Left ventricle myocardium superior (tissue), 1 donor: ENCODE measurements around the gene SMTNL2. TPM values are rescaled to one million over a fixed set of nuclear protein-coding genes. Genes with fewer than 3 reads are reported as not detected.
"Not testable (repeated sequence)": the region's sequence is repeated elsewhere in the genome, so short reads cannot be mapped to it uniquely, and the experiment has no call there.

ENCODE experiments used
- ATAC-seq: fragments of 200-7000 bp; cut with Tn5 transposase; one replicate; pipeline ENCODE4 v1.9.1; 2020; ENCODE audit warnings: mild to moderate bottlenecking, moderate library complexity
- DNase-seq: peaks from one replicate; pipeline ENCODE4 v3.0.0-alpha.2; 2020
- intact Hi-C: fragments of 100-400 bp; cut with micrococcal nuclease; formaldehyde crosslinking; loops from one replicate; pipeline ENCODE4 v1.11.0; 2022
- total RNA-seq: library from RNA; stranded (reverse); fragmentation: NEBNext Ultra II Directional; extraction: Animal tissue kit (Norgen Biotek cat#: 25700); gene quantifications from one replicate; pipeline ENCODE4 v1.2.1, GENCODE V29; 2021
- donor health status: DM: no; HTN: yes; CAD: no; lungs with severe emphysema.

Gene SMTNL2
- total RNA-seq, 1 donor from 2014 or later = 47.4 TPM

DNA sequence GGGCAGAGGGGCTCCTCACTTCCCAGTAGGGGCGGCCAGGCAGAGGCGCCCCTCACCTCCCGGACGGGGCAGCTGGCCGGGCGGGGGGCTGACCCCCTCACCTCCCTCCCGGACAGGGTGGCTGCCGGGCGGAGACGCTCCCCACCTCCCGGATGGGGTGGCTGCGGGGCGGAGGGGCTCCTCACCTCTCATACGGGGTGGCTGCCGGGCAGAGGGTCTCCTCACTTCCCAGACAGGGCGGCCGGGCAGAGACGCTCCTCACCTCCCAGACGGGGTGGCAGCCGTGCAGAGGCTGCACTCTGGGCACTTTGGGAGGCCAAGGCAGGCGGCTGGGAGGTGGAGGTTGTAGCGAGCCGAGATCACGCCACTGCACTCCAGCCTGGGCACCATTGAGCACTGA, 6.0 kb upstream of the SMTNL2 start:
- intact Hi-C loops, DNase-seq, ATAC-seq: not testable (repeated sequence)

DNA sequence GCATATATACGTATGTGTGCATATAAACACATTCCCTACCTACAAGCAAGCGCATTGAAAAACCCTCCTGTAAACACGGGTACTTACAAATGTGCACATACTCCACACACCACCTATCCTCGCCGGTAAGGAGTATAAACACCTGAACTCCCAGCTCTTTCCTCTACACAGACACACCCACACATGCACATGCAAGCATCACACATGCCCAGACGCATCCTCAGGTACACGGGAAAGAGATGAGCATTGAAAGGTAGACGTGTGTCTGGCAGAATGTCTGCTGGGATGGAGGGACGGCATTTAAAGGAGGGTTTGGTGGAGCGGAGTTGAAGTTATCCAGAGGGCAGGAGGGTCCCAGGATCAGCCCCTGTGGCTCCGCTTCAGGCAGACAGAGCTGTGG, 4.7 kb upstream of the SMTNL2 start:
- ATAC-seq (no peak), DNase-seq (no peak)
- intact Hi-C loops = no loop called here

DNA sequence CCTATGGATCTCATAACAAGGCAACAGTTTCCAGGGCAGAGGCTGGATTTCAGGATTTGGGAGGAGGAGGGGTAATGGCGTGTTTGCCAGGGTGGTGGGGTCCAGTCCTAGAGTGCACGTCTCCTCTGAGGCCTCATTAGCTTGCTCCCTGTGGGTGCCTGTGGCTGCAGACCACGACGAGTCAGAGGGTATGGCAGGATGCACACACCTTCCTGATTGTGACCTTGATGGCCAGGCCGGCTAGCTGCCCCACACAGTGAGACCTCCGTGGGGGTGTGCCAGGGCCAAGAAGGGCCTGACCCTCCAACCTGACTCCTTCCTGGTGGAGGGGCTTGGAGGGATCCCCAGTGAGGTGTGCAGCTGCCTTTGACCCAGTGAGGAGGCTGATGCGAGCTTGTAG, 4.0 kb upstream of the SMTNL2 start:
- DNase-seq = no peak
- no peak for ATAC-seq
- intact Hi-C loops = no loop called here

DNA sequence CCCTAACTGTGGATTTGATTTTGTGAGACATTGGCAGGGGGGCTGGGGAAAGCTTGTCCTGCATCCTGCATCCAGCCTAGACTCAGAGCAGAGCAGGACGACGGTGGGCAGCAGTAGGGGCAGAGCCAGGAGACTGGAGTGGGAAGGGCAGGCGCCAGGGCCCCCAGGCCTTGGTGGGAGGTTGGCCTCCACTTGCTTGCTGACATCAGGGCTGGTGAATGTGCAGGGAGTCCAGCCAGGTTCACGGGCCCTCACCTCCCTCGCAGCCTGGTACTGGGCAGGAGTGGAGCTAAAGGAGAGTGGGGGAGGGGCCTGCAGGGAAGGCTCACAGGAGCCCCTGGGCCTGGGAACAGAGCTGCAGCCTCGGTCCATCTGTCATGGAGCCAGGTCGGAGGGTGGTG, 2.2 kb upstream of the SMTNL2 start:
- ATAC-seq (no peak), DNase-seq (no peak)
- intact Hi-C loops = no loop called here

DNA sequence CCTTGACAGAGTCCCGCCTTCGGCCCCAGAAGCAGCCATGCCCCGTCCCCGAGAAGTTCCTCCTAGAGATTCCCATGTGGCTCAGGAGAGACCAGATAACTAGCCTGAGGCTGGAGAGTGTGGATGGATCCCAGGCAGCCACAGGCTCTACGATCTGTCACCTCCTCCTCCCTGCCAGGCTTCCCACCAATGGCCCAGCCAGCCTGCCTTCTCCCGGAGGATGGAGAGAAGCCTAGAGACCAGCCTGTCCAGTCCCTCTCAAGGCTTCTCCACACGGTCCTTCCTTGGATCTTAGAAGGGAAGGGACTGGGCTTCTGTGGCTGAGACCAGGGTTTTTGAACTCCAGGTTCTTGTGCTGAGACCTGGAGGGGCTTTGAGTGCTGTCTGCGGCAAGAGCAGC, 1.6 kb upstream of the SMTNL2 start:
- ATAC-seq (no peak), DNase-seq (no peak)
- intact Hi-C loops = no loop called here

DNA sequence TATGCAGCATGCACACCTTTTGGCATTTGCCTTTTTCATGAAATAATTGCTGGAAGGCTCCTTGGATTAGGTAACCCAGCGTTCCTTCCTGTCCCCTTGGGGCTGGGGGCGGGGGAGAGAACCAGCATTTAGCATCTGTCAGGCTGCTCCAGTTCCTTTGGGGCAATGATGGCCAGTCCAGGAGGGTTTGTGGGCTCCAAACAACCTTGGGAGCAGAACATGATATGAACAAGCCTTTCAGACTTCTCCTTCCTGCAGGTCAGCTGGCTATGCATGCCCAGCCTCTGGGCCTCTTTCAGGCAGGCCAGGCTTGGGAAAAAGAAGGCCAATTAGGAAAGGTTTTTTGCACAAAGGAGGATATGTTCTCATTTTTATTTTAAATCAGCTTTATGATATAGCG, 1.1 kb upstream of the SMTNL2 start:
- no peak for ATAC-seq
- no peak for DNase-seq
- intact Hi-C loops = no loop called here

DNA sequence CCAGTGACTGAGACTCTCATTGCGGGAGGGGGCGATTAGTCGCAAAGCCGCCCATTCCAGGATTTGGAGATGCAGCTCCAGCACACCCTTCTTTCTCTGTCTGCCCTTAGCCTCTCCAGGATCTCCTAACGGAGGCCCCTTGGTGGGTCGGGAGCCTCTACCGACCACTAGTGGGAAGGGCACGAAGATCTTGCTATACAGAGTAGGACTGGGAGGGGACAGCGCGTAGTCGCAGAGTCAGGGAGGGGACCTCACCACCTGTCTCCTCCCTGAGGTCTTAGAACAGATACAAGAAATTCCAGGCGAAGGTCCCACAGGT, 588 bp upstream of the SMTNL2 start:
- ATAC-seq (peak; percentile 72), DNase-seq (peak; percentile 61)
- intact Hi-C loops = no loop called here

DNA sequence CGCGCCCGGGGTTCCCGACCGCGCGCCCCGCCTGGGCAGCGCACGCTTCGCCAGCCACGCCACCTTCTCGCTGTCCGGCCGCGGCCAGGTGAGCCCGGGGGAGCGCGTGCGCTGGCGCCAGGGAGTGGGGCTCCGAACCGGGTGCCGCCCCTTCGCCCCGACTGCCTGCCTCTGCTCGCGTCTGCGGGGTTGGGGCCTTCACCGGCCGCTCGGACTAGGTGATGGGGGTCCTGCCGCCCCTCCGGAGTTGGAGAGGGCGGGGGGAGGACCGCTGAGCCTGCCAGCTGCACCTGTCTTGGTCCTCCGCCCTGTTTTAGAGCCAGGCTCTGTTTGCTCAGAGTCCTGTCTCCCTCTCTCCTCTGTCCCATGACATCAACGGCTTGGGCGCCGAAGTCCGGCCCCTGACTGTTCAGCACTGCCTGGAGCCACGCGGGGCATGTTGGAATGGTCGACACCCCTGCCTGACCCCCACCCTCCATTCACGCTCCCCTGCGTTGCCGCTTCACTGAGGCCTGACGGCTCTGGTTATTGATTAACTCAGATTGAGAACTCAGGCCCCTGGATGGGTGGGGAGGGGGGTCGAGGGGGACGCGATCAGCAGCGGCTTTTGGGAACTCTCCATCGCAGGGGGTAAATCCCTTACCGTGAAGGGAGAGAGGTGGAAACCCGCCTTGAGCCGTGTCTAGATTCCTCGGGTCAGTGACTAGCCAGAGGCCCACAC, 748 bp downstream of the SMTNL2 start:
- ATAC-seq (no peak), DNase-seq (no peak)
- intact Hi-C loops = no loop called here

DNA sequence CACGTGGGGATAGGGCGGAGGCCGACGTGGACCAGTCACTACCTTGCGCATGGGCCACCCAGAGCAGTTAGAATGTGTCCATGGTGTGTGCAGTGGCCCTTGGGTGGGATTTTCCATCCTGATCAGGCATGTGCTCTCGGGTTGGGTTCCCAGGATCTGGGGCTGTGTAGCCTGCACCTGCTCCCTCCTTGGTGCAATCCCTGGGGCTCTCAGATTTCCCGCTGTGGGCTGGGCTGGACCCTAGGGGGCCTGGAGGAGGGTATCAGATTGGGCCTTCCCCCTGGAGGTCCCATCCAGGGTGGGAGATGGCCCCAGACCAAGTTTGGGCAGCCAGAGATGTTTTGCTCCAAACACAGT, 1.3 kb downstream of the SMTNL2 start:
- intact Hi-C loops = no loop called here
- ATAC-seq = no peak
- DNase-seq = no peak

DNA sequence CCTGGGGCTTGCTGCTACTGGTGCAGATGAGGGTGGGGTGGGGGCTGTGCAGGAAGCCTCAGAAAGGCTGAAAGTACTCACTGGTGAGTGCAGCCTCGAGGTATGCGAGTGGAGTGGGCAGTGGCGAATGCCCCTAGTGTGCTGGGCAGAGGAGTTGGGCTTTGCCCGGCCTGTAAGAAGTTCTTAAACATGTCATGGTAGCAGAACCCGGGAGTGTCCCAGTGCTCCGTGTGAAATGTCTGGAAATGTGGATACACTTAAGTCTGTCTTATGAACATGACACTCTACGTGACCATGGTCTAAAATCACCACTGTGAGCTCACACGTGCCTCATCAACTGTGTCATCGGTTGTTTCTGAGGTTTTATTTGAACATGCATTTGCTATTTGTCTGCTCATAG, 1.7 kb downstream of the SMTNL2 start:
- DNase-seq (no peak), ATAC-seq (no peak)
- intact Hi-C loops = no loop called here

DNA sequence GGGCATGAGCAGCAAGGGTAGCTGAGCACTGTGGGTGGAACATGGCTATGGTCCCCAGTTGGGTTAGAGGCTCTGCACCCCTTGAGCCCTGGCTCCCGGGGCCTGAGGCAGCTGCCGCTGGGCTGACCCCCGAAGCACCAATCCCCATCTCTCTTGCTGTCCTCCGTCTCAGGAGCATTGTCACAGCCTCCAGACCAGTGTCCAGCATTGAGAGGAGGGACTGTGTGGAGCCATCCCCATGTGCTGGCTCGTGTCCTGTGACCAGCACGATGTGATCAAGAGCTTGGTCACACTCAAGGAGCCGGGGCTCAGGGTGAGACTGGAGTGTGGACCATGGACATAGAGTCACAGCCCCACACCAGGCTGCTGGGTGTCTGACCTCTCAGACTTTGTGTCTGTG, 2.9 kb downstream of the SMTNL2 start:
- intact Hi-C loops = no loop called here
- DNase-seq = no peak
- ATAC-seq = no peak

DNA sequence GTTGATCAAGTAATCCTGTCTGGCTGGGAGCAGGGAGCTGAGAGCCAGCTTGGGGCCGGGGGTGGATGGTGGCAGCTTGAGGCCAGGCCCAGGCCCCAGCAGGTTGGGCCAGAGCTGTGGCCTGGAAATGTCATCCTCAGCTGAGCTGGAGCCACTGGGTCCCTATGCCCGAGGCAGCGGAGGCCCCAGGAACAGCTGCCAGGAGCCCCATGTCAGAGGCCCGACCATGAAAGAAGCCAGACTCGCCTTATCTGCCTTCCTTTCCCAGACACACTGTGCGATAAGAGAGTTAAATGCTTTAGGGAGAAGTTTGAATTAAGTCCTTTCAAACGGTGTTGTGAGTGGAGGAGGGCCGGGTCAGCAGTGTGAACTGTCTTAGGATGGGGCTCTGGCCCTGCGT, 3.5 kb downstream of the SMTNL2 start:
- intact Hi-C loops = no loop called here
- peak; percentile 77 for DNase-seq
- peak; percentile 61 for ATAC-seq

DNA sequence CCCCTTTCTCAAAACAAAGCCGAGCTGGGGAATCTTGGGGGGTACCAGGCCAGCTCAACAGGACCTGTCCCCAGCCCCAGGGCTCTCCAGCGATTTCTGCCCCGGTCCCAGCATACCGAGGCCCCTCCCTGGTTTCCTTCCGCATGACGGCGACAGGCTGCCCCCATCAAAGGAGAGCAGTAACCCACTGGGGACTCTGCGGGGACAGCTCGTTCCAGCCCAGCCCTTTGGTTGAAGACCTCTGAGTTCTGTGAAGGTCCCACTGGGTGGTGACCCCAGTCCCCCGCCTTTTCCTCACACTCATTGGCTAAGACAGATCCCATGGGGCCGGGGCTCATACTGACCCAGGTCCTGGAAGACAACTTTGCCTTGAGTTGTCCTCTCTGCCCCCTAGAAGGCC, 4.1 kb downstream of the SMTNL2 start:
- intact Hi-C loops = no loop called here
- DNase-seq (peak; percentile 70), ATAC-seq (peak; percentile 23)

DNA sequence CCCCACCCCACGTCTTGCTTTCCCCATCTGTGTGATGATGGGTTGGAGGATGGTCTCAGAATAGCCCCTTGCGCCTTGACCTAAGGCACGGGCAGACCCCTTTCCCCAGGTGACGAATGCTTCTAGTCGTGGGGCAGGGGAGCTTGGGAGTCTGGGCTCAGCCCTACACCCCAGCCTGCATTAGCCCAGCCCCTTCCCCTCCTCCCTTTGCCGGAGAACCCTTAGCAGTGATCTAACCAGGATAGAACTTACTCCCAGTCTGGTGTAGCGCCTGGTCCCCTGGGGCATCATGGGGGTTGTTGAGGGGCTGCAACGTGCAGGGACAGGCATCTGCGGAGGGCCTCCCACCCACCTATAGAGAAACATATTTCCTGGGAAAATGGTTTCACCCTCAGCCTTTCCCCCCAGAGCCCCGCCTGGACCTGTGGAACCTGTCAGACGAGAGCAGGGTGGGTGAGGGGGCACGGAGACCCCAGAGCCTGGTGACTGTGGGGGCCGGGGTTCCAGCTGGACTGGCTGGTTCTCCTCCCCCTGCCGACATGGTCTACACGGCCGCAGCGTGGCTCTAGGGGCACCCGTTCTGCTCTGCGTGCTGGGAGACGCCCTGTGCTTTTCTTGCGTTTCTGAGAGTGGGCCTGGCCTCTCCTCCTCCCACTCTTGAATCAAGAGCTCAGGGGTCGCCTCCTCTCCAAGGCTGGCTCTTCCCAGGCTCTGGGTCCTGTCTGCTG, 4.7 kb downstream of the SMTNL2 start:
- intact Hi-C loops = no loop called here

DNA sequence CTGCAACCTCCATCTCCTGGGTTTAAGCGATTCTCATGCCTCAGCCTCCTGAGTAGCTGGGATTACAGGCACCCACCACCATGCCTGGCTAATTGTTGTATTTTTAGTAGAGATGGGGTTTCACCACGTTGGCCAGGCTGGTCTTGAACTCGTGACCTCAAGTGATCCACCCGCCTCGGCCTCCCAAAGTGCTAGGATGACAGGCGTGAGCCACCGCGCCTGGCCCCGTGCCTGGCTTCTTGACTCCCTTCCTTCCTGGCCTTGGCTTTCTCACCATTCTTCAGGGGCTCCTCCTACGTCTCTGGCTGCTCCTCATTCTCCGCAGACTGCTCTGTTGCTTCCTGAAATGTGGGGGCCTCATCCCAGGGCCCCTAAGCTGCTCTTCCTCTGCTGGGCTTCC, 5.7 kb downstream of the SMTNL2 start:
- intact Hi-C loops, ATAC-seq, DNase-seq: not testable (repeated sequence)

More for the DNA sequence above, 4.7 kb downstream of the SMTNL2 start:
- ATAC-seq = no peak
- no peak for DNase-seq

DNA sequence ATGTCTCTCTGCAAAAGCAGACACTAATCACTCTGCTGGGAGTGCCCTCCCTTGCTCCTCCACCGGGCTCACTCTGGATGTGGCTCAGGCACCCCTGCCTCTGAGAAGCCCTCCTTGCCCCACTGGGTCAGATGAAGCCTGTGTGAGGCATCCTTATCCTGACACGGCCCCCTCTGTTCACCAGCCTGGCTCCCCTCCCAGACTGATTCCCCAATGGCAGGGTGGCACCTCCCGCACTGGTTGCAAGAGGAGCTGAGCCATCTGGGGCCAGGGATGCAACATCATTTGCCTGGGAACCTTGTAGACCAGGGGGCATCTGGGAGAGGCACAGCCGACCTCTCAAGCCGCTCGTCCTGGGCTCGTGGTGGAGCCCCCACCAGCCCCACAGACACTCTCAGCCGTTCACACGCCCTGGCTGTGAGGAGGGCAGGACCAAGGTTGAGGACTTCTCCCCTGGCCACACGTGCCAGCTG, 6.7 kb downstream of the SMTNL2 start:
- no peak for DNase-seq
- intact Hi-C loops = no loop called here
- ATAC-seq = no peak

DNA sequence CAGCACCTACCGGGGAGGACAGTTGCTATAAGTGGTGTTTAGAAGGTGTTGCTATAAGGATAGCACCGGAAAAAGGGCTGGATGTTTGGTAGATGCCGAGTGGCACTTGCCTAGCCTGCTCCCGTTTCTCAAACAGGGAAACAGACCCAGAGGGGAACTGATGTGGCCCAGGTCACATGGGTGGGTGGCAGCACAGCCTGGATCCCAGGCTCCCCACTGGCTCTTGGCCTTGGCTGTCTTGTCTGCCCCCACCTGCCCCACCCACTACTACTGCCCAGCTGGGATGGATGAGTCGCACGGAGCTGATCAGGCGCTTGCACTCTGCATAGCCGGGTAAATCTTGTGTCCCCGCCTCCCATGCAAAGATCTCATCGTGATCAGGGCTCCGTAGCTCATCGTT, 7.2 kb downstream of the SMTNL2 start:
- no peak for DNase-seq
- intact Hi-C loops = no loop called here
- ATAC-seq = peak; percentile 2

DNA sequence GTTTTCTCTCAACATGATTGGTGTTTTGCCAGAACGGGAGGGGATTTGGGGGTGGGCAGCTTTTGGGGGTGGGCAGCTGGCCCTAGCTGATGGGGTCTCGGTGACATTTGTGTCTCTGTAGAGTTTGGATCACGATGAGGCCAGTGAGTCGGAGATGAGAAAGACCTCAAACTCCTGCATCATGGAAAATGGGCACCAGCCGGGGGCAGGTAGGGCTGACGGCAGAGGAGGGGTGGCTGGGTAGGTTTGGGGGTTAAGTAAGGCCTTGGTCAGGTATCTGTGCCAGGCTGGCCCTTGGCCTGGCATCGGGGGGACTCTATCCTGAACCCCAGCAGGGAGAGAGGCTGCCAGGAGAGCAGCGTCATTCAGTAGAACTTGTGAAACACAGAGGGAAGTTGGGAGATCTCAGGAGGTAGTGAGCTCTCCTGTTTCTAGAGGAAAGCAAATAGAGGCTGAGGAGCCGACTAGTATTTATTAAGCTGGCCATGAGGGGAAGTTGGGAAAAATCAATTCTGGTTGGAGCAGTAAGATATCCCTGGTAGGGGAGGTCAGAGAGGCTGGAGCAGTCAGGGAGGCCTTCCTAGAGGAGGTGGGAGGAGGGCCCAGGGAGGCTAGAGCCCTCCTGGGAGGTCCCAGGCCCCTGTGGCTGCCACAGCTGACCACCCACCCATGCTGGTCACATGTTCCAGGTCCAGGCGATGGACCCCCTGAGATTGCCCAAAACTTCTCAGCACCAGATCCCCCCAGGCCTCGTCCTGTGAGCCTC, 8.1 kb downstream of the SMTNL2 start:
- DNase-seq = no peak
- intact Hi-C loops = no loop called here
- no peak for ATAC-seq

DNA sequence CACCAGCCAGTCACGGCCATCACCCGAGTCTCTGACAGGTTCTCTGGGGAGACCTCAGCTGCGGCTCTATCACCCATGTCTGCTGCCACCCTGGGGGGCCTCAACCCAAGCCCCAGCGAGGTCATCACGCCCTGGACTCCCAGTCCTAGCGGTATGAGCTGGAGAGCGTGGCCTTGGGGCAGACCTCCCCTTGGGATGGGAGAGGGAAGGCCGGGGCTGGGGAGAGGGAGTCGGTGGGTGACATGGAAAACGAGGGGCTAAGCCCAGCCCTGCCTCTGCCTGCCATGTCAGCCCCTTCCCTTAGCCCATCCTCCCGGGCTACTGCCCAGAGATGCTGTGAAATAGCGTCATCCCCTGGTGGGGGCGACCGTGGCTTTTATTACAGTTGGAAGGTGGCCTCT, 8.7 kb downstream of the SMTNL2 start:
- DNase-seq = no peak
- intact Hi-C loops = no loop called here
- ATAC-seq = no peak

DNA sequence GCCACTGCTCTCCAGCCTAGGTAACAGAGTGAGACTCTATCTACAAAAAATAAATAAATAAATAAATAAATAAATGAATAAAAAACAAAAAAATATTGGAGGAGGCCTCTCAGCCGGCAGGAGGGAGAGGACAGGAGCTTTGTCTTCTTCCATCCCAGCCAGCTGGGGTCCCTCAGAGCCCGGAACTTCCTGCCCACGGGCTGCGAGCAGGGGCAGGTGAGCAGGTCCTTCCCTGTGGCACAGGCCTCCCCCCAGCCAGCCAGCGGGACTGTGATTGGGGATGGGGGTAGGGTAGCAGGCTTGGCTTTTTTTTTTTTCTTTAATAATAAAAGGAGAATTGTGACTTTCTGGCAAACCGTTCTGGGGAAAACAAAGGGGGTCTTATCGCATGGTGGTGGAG, 10.1 kb downstream of the SMTNL2 start:
- intact Hi-C loops = no loop called here
- no peak for DNase-seq
- ATAC-seq = no peak
